SK-N-SH treated with all-trans-retinoic acid at 6 μM for 48 hours (cell line): ENCODE results near the gene SPOCK1.

Experiments used
- ATAC-seq: fragments of 200-7000 bp; cut with Tn5 transposase; 3 replicates; pipeline ENCODE4 v1.9.1; 2020; ENCODE audit warnings: mild to moderate bottlenecking, moderate library complexity
- ARNTL ChIP-seq: fragments of 450-650 bp; formaldehyde crosslinking; IDR thresholded peaks from 2 replicates; pipeline ENCODE4 v1.5.0; 2020; ENCODE audit warnings: low read depth, mild to moderate bottlenecking, moderate library complexity, borderline replicate concordance
- BACH2 ChIP-seq: fragments of 250-450 bp; sonication (Bioruptor Pico); IDR thresholded peaks from 2 replicates; pipeline ENCODE4 v1.9.0; 2021; ENCODE audit warnings: mild to moderate bottlenecking, borderline replicate concordance
- CSDC2 ChIP-seq: fragments of 250-450 bp; sonication (Bioruptor Pico); IDR thresholded peaks from 2 replicates; pipeline ENCODE4 v1.5.0; 2020; ENCODE audit warnings: mild to moderate bottlenecking, moderate library complexity
- ESRRG ChIP-seq: fragments of 250-450 bp; sonication (Bioruptor Pico); IDR thresholded peaks from 2 replicates; pipeline ENCODE4 v1.6.1; 2021; ENCODE audit warnings: mild to moderate bottlenecking
- GLIS3 ChIP-seq: fragments of 250-450 bp; sonication (Bioruptor Pico); IDR thresholded peaks from 2 replicates; pipeline ENCODE4 v1.5.0; 2020; ENCODE audit warnings: mild to moderate bottlenecking, moderate library complexity
- OSR1 ChIP-seq: fragments of 250-450 bp; sonication (Bioruptor Pico); IDR thresholded peaks from 2 replicates; pipeline ENCODE4 v1.8.0; 2022; ENCODE audit warnings: moderate library complexity, mild to moderate bottlenecking, inconsistent platforms
- PPARA ChIP-seq: fragments of 250-450 bp; sonication (Bioruptor Pico); IDR thresholded peaks from 2 replicates; pipeline ENCODE4 v1.5.0; 2020; ENCODE audit warnings: mild to moderate bottlenecking, borderline replicate concordance
- RARB ChIP-seq: fragments of 250-450 bp; sonication (Bioruptor Pico); IDR thresholded peaks from 2 replicates; pipeline ENCODE4 v1.8.0; 2021; ENCODE audit warnings: mild to moderate bottlenecking, moderate library complexity
- SNAI2 ChIP-seq: fragments of 250-450 bp; sonication (Bioruptor Pico); IDR thresholded peaks from 2 replicates; pipeline ENCODE4 v1.5.0; 2020; ENCODE audit warnings: mild to moderate bottlenecking, moderate library complexity
- TCF4 ChIP-seq: fragments of 250-450 bp; sonication (Bioruptor Pico); IDR thresholded peaks from 2 replicates; pipeline ENCODE4 v1.8.0; 2021; ENCODE audit warnings: mild to moderate bottlenecking, moderate library complexity, borderline replicate concordance
- TOX ChIP-seq: fragments of 250-450 bp; sonication (Bioruptor Pico); IDR thresholded peaks from 2 replicates; pipeline ENCODE4 v1.8.0; 2021; ENCODE audit warnings: mild to moderate bottlenecking, moderate library complexity, borderline replicate concordance
- ZC3H10 ChIP-seq: fragments of 250-450 bp; sonication (Bioruptor Pico); IDR thresholded peaks from 2 replicates; pipeline ENCODE4 v1.5.1; 2021; ENCODE audit warnings: mild to moderate bottlenecking, moderate library complexity
- ZFP3 ChIP-seq: fragments of 250-450 bp; sonication (Bioruptor Pico); IDR thresholded peaks from 2 replicates; pipeline ENCODE4 v1.5.0; 2020; ENCODE audit warnings: mild to moderate bottlenecking, moderate library complexity
- ZFP30 ChIP-seq: fragments of 450-650 bp; formaldehyde crosslinking; IDR thresholded peaks from 2 replicates; pipeline ENCODE4 v1.5.0; 2022; ENCODE audit warnings: mild to moderate bottlenecking, moderate library complexity
- ZNF8 ChIP-seq: fragments of 450-650 bp; formaldehyde crosslinking; IDR thresholded peaks from 2 replicates; pipeline ENCODE4 v1.5.0; 2020; ENCODE audit warnings: mild to moderate bottlenecking, moderate library complexity
- TF ChIP-seq, protein P1 (sequence below): fragments of 250-450 bp; sonication (Bioruptor Pico); IDR thresholded peaks from 2 replicates; pipeline ENCODE4 v1.5.1; 2021; ENCODE audit warnings: mild to moderate bottlenecking, moderate library complexity
- TF ChIP-seq, protein P2 (sequence below): fragments of 250-450 bp; sonication (Bioruptor Pico); IDR thresholded peaks from 2 replicates; pipeline ENCODE4 v1.5.0; 2020; ENCODE audit warnings: mild to moderate bottlenecking, moderate library complexity
- TF ChIP-seq, protein P3 (sequence below): fragments of 250-450 bp; sonication (Bioruptor Pico); IDR thresholded peaks from 2 replicates; pipeline ENCODE4 v1.8.0; 2020; ENCODE audit warnings: mild to moderate bottlenecking, moderate library complexity, borderline replicate concordance
- TF ChIP-seq, protein P4 (sequence below): fragments of 250-450 bp; sonication (Bioruptor Pico); IDR thresholded peaks from 2 replicates; pipeline ENCODE4 v1.5.1; 2020; ENCODE audit warnings: low read depth, mild to moderate bottlenecking, moderate library complexity

The SPOCK1 gene

DNA sequence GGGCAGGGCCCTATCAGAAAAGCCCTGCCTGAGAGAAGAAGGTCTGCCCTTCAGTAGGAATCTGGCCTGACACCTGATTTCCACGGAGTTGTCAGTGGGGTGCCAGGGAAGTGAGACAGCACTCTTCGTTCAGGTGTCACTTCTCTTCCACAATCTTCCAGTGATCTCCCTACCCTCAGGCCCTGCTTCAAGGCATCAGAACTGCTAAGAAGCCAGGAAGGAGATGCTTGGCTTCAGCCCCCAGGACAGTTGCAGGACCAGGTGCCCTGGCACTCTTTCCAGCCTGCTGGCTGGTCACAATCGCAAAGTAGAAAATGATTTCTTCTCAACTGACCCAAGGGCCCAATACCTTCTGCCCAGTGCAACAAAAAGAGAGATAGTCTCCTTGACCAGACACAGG, 50.3 kb downstream of the SPOCK1 start:
- TF ChIP-seq ZNF8: no peak
- TF ChIP-seq PPARA: no peak
- no peak for TF ChIP-seq TCF4 (CRISPR knock-in tag)
- no peak for TF ChIP-seq RARB (CRISPR knock-in tag)
- no peak for TF ChIP-seq ZFP30 (CRISPR knock-in tag)
- TF ChIP-seq ZFP3 (CRISPR knock-in tag): no peak
- TF ChIP-seq ZC3H10 (CRISPR knock-in tag): no peak
- TF ChIP-seq ESRRG (CRISPR knock-in tag): no peak
- TF ChIP-seq CSDC2: no peak
- TF ChIP-seq, protein P1, sequence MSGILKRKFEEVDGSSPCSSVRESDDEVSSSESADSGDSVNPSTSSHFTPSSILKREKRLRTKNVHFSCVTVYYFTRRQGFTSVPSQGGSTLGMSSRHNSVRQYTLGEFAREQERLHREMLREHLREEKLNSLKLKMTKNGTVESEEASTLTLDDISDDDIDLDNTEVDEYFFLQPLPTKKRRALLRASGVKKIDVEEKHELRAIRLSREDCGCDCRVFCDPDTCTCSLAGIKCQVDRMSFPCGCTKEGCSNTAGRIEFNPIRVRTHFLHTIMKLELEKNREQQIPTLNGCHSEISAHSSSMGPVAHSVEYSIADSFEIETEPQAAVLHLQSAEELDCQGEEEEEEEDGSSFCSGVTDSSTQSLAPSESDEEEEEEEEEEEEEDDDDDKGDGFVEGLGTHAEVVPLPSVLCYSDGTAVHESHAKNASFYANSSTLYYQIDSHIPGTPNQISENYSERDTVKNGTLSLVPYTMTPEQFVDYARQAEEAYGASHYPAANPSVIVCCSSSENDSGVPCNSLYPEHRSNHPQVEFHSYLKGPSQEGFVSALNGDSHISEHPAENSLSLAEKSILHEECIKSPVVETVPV (CRISPR knock-in tag): no peak
- TF ChIP-seq GLIS3: no peak
- no peak for TF ChIP-seq ARNTL (CRISPR knock-in tag)
- TF ChIP-seq, protein P2, sequence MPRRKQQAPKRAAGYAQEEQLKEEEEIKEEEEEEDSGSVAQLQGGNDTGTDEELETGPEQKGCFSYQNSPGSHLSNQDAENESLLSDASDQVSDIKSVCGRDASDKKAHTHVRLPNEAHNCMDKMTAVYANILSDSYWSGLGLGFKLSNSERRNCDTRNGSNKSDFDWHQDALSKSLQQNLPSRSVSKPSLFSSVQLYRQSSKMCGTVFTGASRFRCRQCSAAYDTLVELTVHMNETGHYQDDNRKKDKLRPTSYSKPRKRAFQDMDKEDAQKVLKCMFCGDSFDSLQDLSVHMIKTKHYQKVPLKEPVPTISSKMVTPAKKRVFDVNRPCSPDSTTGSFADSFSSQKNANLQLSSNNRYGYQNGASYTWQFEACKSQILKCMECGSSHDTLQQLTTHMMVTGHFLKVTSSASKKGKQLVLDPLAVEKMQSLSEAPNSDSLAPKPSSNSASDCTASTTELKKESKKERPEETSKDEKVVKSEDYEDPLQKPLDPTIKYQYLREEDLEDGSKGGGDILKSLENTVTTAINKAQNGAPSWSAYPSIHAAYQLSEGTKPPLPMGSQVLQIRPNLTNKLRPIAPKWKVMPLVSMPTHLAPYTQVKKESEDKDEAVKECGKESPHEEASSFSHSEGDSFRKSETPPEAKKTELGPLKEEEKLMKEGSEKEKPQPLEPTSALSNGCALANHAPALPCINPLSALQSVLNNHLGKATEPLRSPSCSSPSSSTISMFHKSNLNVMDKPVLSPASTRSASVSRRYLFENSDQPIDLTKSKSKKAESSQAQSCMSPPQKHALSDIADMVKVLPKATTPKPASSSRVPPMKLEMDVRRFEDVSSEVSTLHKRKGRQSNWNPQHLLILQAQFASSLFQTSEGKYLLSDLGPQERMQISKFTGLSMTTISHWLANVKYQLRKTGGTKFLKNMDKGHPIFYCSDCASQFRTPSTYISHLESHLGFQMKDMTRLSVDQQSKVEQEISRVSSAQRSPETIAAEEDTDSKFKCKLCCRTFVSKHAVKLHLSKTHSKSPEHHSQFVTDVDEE (CRISPR knock-in tag): no peak
- TF ChIP-seq TOX (CRISPR knock-in tag): no peak
- TF ChIP-seq OSR1 (CRISPR knock-in tag): no peak
- no peak for ATAC-seq

DNA sequence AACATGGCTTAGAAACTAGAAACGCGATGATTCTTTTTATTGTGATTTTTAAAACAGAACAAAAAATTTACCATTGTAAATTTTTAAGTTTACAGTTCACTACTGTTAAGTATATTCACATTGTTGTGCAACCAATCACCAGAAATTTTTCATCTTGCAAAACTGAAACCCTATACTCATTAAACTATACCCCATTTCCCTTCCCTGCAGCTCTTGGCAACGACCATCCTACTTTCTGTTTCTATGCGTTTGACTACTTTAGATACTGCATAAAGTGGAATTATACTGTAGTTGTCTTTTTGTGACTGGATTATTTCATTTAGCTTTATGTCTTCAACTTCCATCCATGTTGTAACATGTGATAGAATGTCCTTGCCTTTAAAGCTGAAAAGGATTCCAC, 52.5 kb downstream of the SPOCK1 start:
- ATAC-seq: no peak

DNA sequence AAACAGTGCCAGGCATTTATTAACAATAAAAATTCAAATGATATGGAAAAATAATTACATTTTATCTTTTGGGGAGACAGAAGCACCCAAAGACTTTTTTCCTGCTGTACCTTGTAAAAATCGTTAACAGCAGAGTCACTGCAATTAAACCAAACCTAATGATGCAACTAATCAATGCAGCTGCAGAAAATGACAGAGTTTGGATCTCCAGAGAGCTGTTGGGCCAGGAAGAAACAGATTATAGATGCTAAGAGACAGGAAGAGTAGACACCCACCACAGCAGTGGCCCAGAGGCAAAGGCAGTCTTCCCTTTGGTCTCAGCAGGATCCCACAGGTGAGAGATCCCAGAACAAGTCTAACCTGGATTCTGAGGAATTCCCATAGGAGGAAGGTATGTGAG, 53.0 kb downstream of the SPOCK1 start:
- no peak for ATAC-seq
- TF ChIP-seq ZNF8: no peak
- TF ChIP-seq, protein P2 (CRISPR knock-in tag): no peak
- TF ChIP-seq TCF4 (CRISPR knock-in tag): no peak
- no peak for TF ChIP-seq BACH2 (CRISPR knock-in tag)
- no peak for TF ChIP-seq ESRRG (CRISPR knock-in tag)
- TF ChIP-seq ARNTL (CRISPR knock-in tag): no peak
- no peak for TF ChIP-seq GLIS3
- no peak for TF ChIP-seq TOX (CRISPR knock-in tag)
- no peak for TF ChIP-seq CSDC2
- TF ChIP-seq ZC3H10 (CRISPR knock-in tag): no peak
- TF ChIP-seq ZFP3 (CRISPR knock-in tag): no peak
- TF ChIP-seq, protein P3, sequence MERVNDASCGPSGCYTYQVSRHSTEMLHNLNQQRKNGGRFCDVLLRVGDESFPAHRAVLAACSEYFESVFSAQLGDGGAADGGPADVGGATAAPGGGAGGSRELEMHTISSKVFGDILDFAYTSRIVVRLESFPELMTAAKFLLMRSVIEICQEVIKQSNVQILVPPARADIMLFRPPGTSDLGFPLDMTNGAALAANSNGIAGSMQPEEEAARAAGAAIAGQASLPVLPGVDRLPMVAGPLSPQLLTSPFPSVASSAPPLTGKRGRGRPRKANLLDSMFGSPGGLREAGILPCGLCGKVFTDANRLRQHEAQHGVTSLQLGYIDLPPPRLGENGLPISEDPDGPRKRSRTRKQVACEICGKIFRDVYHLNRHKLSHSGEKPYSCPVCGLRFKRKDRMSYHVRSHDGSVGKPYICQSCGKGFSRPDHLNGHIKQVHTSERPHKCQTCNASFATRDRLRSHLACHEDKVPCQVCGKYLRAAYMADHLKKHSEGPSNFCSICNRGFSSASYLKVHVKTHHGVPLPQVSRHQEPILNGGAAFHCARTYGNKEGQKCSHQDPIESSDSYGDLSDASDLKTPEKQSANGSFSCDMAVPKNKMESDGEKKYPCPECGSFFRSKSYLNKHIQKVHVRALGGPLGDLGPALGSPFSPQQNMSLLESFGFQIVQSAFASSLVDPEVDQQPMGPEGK (CRISPR knock-in tag): no peak

More for the DNA sequence above, 52.5 kb downstream of the SPOCK1 start:
- TF ChIP-seq BACH2 (CRISPR knock-in tag) (no peak), PPARA (no peak), SNAI2 (CRISPR knock-in tag) (no peak), ZNF8 (no peak)
- TF ChIP-seq, protein P2 (CRISPR knock-in tag): no peak
- TF ChIP-seq, protein P4, sequence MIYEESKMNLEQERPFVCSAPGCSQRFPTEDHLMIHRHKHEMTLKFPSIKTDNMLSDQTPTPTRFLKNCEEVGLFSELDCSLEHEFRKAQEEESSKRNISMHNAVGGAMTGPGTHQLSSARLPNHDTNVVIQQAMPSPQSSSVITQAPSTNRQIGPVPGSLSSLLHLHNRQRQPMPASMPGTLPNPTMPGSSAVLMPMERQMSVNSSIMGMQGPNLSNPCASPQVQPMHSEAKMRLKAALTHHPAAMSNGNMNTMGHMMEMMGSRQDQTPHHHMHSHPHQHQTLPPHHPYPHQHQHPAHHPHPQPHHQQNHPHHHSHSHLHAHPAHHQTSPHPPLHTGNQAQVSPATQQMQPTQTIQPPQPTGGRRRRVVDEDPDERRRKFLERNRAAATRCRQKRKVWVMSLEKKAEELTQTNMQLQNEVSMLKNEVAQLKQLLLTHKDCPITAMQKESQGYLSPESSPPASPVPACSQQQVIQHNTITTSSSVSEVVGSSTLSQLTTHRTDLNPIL (CRISPR knock-in tag): no peak
- TF ChIP-seq, protein P1 (CRISPR knock-in tag): no peak
- TF ChIP-seq, all 23 proteins: peak for 0
